ENCODE data around the gene TENT4B. TPM values are rescaled to one million over a fixed set of nuclear protein-coding genes. Genes with fewer than 3 reads are reported as not detected.

The TENT4B gene
- total and polyA plus RNA-seq, 8 donors = 1.9 to 7.2 (median 5.3) TPM

- 83 to 86% methylated on average over 9 of the region's 9 CpGs for WGBS, 2 donors
- intact Hi-C loops (cut with DNase I) = no loop called here
- peak in 1 of 6 donors; percentile 46 for DNase-seq
Observed at GRCh38 chr16:50252082-50252611, 99.0 kb downstream of the TENT4B start.

GRCh38 chr16:50252874-50253513 is 99.9 kb downstream of the TENT4B start:
- ATAC-seq (no peak), DNase-seq (peak in 1 of 6 donors; percentile 26), FAIRE-seq (no peak)
- Histone ChIP-seq H3K4me3 (no peak overlapping the region), H3K27me3 (no peaks in the 10 kb centered on the region), H3K27ac (no peak overlapping the region), H3K4me1 (no peaks in the 10 kb centered on the region), H3K36me3 (no peaks in the 10 kb centered on the region), H3K9me3 (no peaks in the 10 kb centered on the region)
- WGBS, 2 donors = 71 to 73% methylated on average over 12 of the region's 12 CpGs
- no peak for TF ChIP-seq CTCF (IDR thresholded peaks at IDR 0.05)
- intact Hi-C loops (cut with DNase I) = no loop called here

More at GRCh38 chr16:50252082-50252611, 99.0 kb downstream of the TENT4B start:
- no peaks in the 10 kb centered on the region for H3K27me3 ChIP-seq
- TF ChIP-seq CTCF (IDR thresholded peaks at IDR 0.05) = no peak
- H3K9me3 ChIP-seq = no peaks in the 10 kb centered on the region
- no peaks in the 10 kb centered on the region for H3K36me3 ChIP-seq
- FAIRE-seq = no peak
- no peak overlapping the region for H3K4me3 ChIP-seq
- ATAC-seq = peak in 1 of 4 donors; percentile 25
- H3K4me1 ChIP-seq = no peaks in the 10 kb centered on the region
- H3K27ac ChIP-seq = no peak overlapping the region

GRCh38 chr16:50253514-50253910 is 100.4 kb downstream of the TENT4B start:
- 82 to 87% methylated on average over 8 of the region's 8 CpGs for WGBS, 2 donors
- no peaks in the 10 kb centered on the region for H3K27me3 ChIP-seq
- peak in 1 of 6 donors; percentile 41 for DNase-seq
- intact Hi-C loops (cut with DNase I) = no loop called here
- no peak for ATAC-seq
- TF ChIP-seq CTCF (IDR thresholded peaks at IDR 0.05) = no peak
- no peak overlapping the region for H3K27ac ChIP-seq
- FAIRE-seq = no peak
- no peaks in the 10 kb centered on the region for H3K9me3 ChIP-seq
- no peak overlapping the region for H3K4me3 ChIP-seq
- H3K36me3 ChIP-seq = no peaks in the 10 kb centered on the region
- no peaks in the 10 kb centered on the region for H3K4me1 ChIP-seq

GRCh38 chr16:50254072-50254471 is 101.0 kb downstream of the TENT4B start:
- ATAC-seq (no peak), DNase-seq (no peak), FAIRE-seq (no peak)
- intact Hi-C loops (cut with DNase I) = no loop called here
- no peaks in the 10 kb centered on the region for H3K36me3 ChIP-seq
- no peak overlapping the region for H3K4me3 ChIP-seq
- H3K4me1 ChIP-seq = no peaks in the 10 kb centered on the region
- 70 to 89% methylated on average over 7 of the region's 7 CpGs for WGBS, 2 donors
- TF ChIP-seq CTCF (IDR thresholded peaks at IDR 0.05) = no peak
- no peaks in the 10 kb centered on the region for H3K9me3 ChIP-seq
- no peak overlapping the region for H3K27ac ChIP-seq
- no peaks in the 10 kb centered on the region for H3K27me3 ChIP-seq

GRCh38 chr16:50255538-50255937 is 102.4 kb downstream of the TENT4B start:
- Histone ChIP-seq H3K4me3 (no peak overlapping the region), H3K36me3 (no peaks in the 10 kb centered on the region), H3K9me3 (no peaks in the 10 kb centered on the region), H3K27me3 (no peaks in the 10 kb centered on the region), H3K4me1 (no peaks in the 10 kb centered on the region), H3K27ac (no peak overlapping the region)
- TF ChIP-seq CTCF (IDR thresholded peaks at IDR 0.05) = no peak
- FAIRE-seq (no peak), ATAC-seq (no peak), DNase-seq (no peak)
- intact Hi-C loops (cut with DNase I) = no loop called here
- 89 to 91% methylated on average over 2 of the region's 2 CpGs for WGBS, 2 donors
